B cell (primary cell): ENCODE data around the gene CAPN5. TPM values are rescaled to one million over a fixed set of nuclear protein-coding genes. Genes with fewer than 3 reads are reported as not detected.

Source experiments
- ATAC-seq: fragments of 200-7000 bp; cut with Tn5 transposase; one replicate; pipeline ENCODE4 v1.10.0; 2021; ENCODE audit warnings: low read depth, mild to moderate bottlenecking, moderate number of reproducible peaks, moderate library complexity
- CTCF ChIA-PET: fragments of 350-600 bp; sonication (Branson Sonifier 250); formaldehyde crosslinking; loops from one replicate; lab custom pipeline; 2021; ENCODE audit warnings: antibody characterized with exemption, inconsistent platforms; lab: Charles Lee
- POLR2A ChIA-PET: fragments of 350-600 bp; sonication (Branson Sonifier 250); formaldehyde crosslinking; loops from one replicate; lab custom pipeline; 2021; ENCODE audit warnings: antibody characterized with exemption; lab: Charles Lee
- DNase-seq: peaks from one replicate; pipeline ENCODE4 v3.0.0; 2013
- H2AFZ ChIP-seq: 2 replicates; pipeline ENCODE4 v1.6.1; 2012; ENCODE audit warnings: mild to moderate bottlenecking, low read depth, low read length; ENCODE audit not compliant: insufficient read depth, poor library complexity, severe bottlenecking
- H3K27ac ChIP-seq, 2 donors: 1 replicate in 1 of 2; 2 replicates in 1 of 2; pipeline ENCODE4 v1.5.1; 2012 to 2013; ENCODE audit warnings: low read length in 2 of 2, mild to moderate bottlenecking in 2 of 2, moderate library complexity in 1 of 2
- H3K27me3 ChIP-seq, 4 experiments: fragments of 200-600 bp in 1 of 4; sonication (generic) in 1 of 4; replicated peaks in 1 of 4; 1 replicate in 2 of 4; 2 replicates in 2 of 4; pipeline versions ENCODE4 v1.6.1 to v1.7.0; 2013 to 2016; ENCODE audit warnings: low read length in 3 of 4, mild to moderate bottlenecking in 2 of 4, mixed read lengths in 1 of 4, moderate library complexity in 1 of 4; ENCODE audit not compliant: insufficient read depth in 4 of 4, control insufficient read depth in 3 of 4; ENCODE audit errors: control extremely low read depth in 1 of 4
- H3K36me3 ChIP-seq, 2 experiments: replicated peaks in 1 of 2; 1 replicate in 1 of 2; 2 replicates in 1 of 2; pipeline versions ENCODE4 v1.6.1 to v1.7.1; 2013; ENCODE audit warnings: low read length in 1 of 2; ENCODE audit not compliant: insufficient read depth in 2 of 2, control insufficient read depth in 1 of 2; ENCODE audit errors: control extremely low read depth in 1 of 2, extremely low read depth in 1 of 2
- H3K4me1 ChIP-seq, 2 donors: fragments of 200-600 bp in 1 of 2; sonication (generic) in 1 of 2; 1 replicate in 1 of 2; 2 replicates in 1 of 2; pipeline versions ENCODE4 v1.5.1 to v1.6.1; 2013 to 2017; ENCODE audit warnings: low read length in 2 of 2; ENCODE audit not compliant: control insufficient read depth in 2 of 2, insufficient read depth in 2 of 2
- H3K4me2 ChIP-seq: replicated peaks from 2 replicates; pipeline ENCODE3; 2012; ENCODE audit warnings: mild to moderate bottlenecking, low read depth, low read length; ENCODE audit not compliant: poor library complexity, severe bottlenecking
- H3K4me3 ChIP-seq, 5 experiments: fragments of 200-600 bp in 1 of 5; sonication (generic) in 1 of 5; 1 replicate in 3 of 5; 2 replicates in 2 of 5; pipeline versions ENCODE4 v1.5.1 to v1.7.0; 2011 to 2016; ENCODE audit warnings: low read length in 4 of 5, mild to moderate bottlenecking in 4 of 5, low read depth in 2 of 5, control low read depth in 1 of 5, moderate library complexity in 1 of 5; ENCODE audit not compliant: insufficient read depth in 1 of 5; ENCODE audit errors: control extremely low read depth in 1 of 5, extremely low read depth in 1 of 5
- H3K79me2 ChIP-seq: fragments of 200-600 bp; sonication (generic); one replicate; pipeline ENCODE4 v1.6.0; 2016; ENCODE audit warnings: low read length; ENCODE audit not compliant: control insufficient read depth, insufficient read depth
- H3K9ac ChIP-seq: fragments of 200-600 bp; sonication (generic); 2 replicates; pipeline ENCODE4 v1.6.1; 2017; ENCODE audit warnings: mild to moderate bottlenecking, low read length, moderate library complexity
- H3K9me3 ChIP-seq, 3 donors: one replicate each; pipeline versions ENCODE4 v1.6.1 to v1.7.1; 2013; ENCODE audit warnings: low read length in 2 of 3; ENCODE audit not compliant: control insufficient read depth in 2 of 3, insufficient read depth in 1 of 3; ENCODE audit errors: control extremely low read depth in 1 of 3
- H4K20me1 ChIP-seq: 2 replicates; pipeline ENCODE4 v1.6.0; 2012; ENCODE audit warnings: mild to moderate bottlenecking, low read length; ENCODE audit not compliant: insufficient read depth, control insufficient read depth, poor library complexity, severe bottlenecking
- H3K27ac Mint-ChIP-seq: one replicate; pipeline ENCODE4 v1.8.0; 2021; ENCODE audit warnings: mixed read lengths
- H3K27me3 Mint-ChIP-seq: one replicate; pipeline ENCODE4 v1.8.0; 2021; ENCODE audit warnings: mixed read lengths
- H3K4me1 Mint-ChIP-seq: one replicate; pipeline ENCODE4 v1.8.0; 2021; ENCODE audit warnings: mixed read lengths
- H3K4me3 Mint-ChIP-seq: one replicate; pipeline ENCODE4 v1.8.0; 2021; ENCODE audit warnings: mixed read lengths
- H3K9me3 Mint-ChIP-seq: one replicate; pipeline ENCODE4 v1.8.0; 2022; ENCODE audit warnings: mixed read lengths; ENCODE audit not compliant: insufficient read depth
- CTCF ChIP-seq: fragments of 200-600 bp; IDR thresholded peaks from one replicate; pipeline ENCODE4 v1.8.0; 2022; ENCODE audit warnings: antibody characterized with exemption, mild to moderate bottlenecking
- EZH2 ChIP-seq: IDR thresholded peaks from 2 replicates; pipeline ENCODE4 v1.6.1; 2012; ENCODE audit warnings: borderline replicate concordance, low read depth, mild to moderate bottlenecking, moderate library complexity, low read length; ENCODE audit not compliant: insufficient read depth, poor library complexity, severe bottlenecking
- WGBS: methylation state at CpG from one replicate; pipeline ENCODE4 v1.1.5; 2013; ENCODE audit warnings: missing lambda C conversion rate; ENCODE audit not compliant: insufficient coverage; 5-methylcytosine and 5-hydroxymethylcytosine counted together
- intact Hi-C: fragments of 100-400 bp; cut with micrococcal nuclease; formaldehyde crosslinking; loops from one replicate; pipeline ENCODE4 v1.10.0; 2022
- polyA plus RNA-seq: library from polyadenylated mRNA; depleted of rRNA; stranded (reverse); fragments of >200 nt; gene quantifications from 2 replicates; pipeline ENCODE4 v1.2.3, GENCODE V29; 2012
- total RNA-seq, 2 donors: library from RNA; stranded (reverse); fragments of 120-200 nt in 1 of 2; gene quantifications; 1 replicate in 1 of 2; 2 replicates in 1 of 2; pipeline versions ENCODE4 v1.2.3 to v1.2.4, GENCODE V29; 2013 to 2022

The CAPN5 gene
- total and polyA plus RNA-seq, 2 donors (not counting 1 experiment from before 2014, with no cell fraction given): 0.74 to 0.78 TPM

GRCh38 chr11:77106759-77107158, 40.0 kb downstream of the CAPN5 start:
- no peak overlapping the region for H2AFZ ChIP-seq
- WGBS: 93% methylated on average over 13 of the region's 13 CpGs
- intact Hi-C loops: no loop called here
- ATAC-seq: no peak
- H3K36me3 ChIP-seq: no peaks in the 10 kb centered on the region
- no peaks in the 10 kb centered on the region for H3K4me1 Mint-ChIP-seq
- H3K9me3 Mint-ChIP-seq: no peaks in the 10 kb centered on the region
- H3K27me3 ChIP-seq: no peaks in the 10 kb centered on the region
- no peak overlapping the region for H3K4me3 ChIP-seq
- H3K27me3 Mint-ChIP-seq: no peaks in the 10 kb centered on the region
- H3K79me2 ChIP-seq: no peaks in the 10 kb centered on the region
- H3K4me3 Mint-ChIP-seq: no peak overlapping the region
- H3K4me1 ChIP-seq: no peaks in the 10 kb centered on the region
- no peak overlapping the region for H3K27ac ChIP-seq
- H3K4me2 ChIP-seq: no peak overlapping the region
- no peak overlapping the region for H3K9ac ChIP-seq
- TF ChIP-seq EZH2: no peak
- no peak for TF ChIP-seq CTCF
- ChIA-PET POLR2A (no interaction called here), CTCF (no interaction called here)
- H3K27ac Mint-ChIP-seq: no peak overlapping the region
- peaks cover 0 to 4% (median 0%) of the 10 kb centered on the region in 3 donors for H3K9me3 ChIP-seq
- DNase-seq: no peak
- no peaks in the 10 kb centered on the region for H4K20me1 ChIP-seq

- no peaks in the 10 kb centered on the region for H3K9me3 Mint-ChIP-seq
- Histone ChIP-seq H3K9me3 (peaks cover 0 to 4% (median 0%) of the 10 kb centered on the region in 3 donors), H3K79me2 (no peaks in the 10 kb centered on the region), H3K27ac (no peak overlapping the region), H3K4me3 (no peak overlapping the region), H4K20me1 (no peaks in the 10 kb centered on the region), H2AFZ (no peak overlapping the region), H3K4me1 (no peaks in the 10 kb centered on the region), H3K27me3 (no peaks in the 10 kb centered on the region), H3K36me3 (no peaks in the 10 kb centered on the region), H3K4me2 (no peak overlapping the region), H3K9ac (no peak overlapping the region)
- no peak for ATAC-seq
- H3K27me3 Mint-ChIP-seq: no peaks in the 10 kb centered on the region
- TF ChIP-seq CTCF: no peak
- no peak for TF ChIP-seq EZH2
- POLR2A ChIA-PET: no interaction called here
- H3K27ac Mint-ChIP-seq: no peak overlapping the region
- no peaks in the 10 kb centered on the region for H3K4me1 Mint-ChIP-seq
- no peak for DNase-seq
- 93% methylated on average over 3 of the region's 3 CpGs for WGBS
- no peak overlapping the region for H3K4me3 Mint-ChIP-seq
- CTCF ChIA-PET: no interaction called here
- intact Hi-C loops: no loop called here
Observed at GRCh38 chr11:77107950-77108349, 41.2 kb downstream of the CAPN5 start.
